ENCODE measurements around the gene KIAA1614. TPM values are rescaled to one million over a fixed set of nuclear protein-coding genes. Genes with fewer than 3 reads are reported as not detected.
"Not testable (repeated sequence)": the region's sequence is repeated elsewhere in the genome, so short reads cannot be mapped to it uniquely, and the experiment has no call there.

Gene KIAA1614
- total RNA-seq, 1 donor from 2014 or later = 8.2 TPM

DNA sequence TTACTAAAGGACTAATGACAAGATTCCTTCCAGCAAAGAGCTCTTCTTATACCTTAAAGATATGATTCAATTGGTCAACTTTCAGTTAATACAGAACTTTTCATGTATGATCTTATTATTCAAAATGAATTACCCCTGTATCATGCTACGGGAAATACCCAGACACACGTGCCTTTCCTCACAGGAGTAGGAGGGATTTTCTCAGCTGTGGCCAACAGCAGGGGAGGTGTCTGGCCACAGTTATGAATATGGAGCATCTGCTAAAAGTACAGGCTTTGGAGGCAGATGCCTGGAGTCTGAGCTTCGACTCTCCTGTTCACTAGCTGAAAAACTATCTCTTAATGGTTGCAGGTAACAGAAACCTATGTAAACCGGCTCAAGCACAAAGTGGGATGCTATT, 53.6 kb downstream of the KIAA1614 start:
- no peaks in the 10 kb centered on the region for H3K27me3 Mint-ChIP-seq (ENCODE audit: low read depth)
- DNase-seq (ENCODE audit: low spot score) = no peak
- peaks cover 18% of the 10 kb centered on the region for H3K36me3 Mint-ChIP-seq (ENCODE audit: low read depth)
- no peak overlapping the region for H3K27ac Mint-ChIP-seq (ENCODE audit: unreplicated experiment)
- peaks cover 5% of the 10 kb centered on the region for H3K4me1 Mint-ChIP-seq (ENCODE audit: low read depth)
- no peak overlapping the region for H3K4me3 Mint-ChIP-seq (ENCODE audit: unreplicated experiment)
- H3K9me3 Mint-ChIP-seq (ENCODE audit: low read depth) = no peaks in the 10 kb centered on the region
- TF ChIP-seq, protein P1, sequence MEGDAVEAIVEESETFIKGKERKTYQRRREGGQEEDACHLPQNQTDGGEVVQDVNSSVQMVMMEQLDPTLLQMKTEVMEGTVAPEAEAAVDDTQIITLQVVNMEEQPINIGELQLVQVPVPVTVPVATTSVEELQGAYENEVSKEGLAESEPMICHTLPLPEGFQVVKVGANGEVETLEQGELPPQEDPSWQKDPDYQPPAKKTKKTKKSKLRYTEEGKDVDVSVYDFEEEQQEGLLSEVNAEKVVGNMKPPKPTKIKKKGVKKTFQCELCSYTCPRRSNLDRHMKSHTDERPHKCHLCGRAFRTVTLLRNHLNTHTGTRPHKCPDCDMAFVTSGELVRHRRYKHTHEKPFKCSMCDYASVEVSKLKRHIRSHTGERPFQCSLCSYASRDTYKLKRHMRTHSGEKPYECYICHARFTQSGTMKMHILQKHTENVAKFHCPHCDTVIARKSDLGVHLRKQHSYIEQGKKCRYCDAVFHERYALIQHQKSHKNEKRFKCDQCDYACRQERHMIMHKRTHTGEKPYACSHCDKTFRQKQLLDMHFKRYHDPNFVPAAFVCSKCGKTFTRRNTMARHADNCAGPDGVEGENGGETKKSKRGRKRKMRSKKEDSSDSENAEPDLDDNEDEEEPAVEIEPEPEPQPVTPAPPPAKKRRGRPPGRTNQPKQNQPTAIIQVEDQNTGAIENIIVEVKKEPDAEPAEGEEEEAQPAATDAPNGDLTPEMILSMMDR (IDR thresholded peaks at IDR 0.05) = no peak

- Mint-ChIP-seq H3K4me3 (ENCODE audit: unreplicated experiment) (no peak overlapping the region), H3K27me3 (ENCODE audit: low read depth) (no peaks in the 10 kb centered on the region), H3K4me1 (ENCODE audit: low read depth) (peaks cover 3% of the 10 kb centered on the region), H3K36me3 (ENCODE audit: low read depth) (peaks cover 22% of the 10 kb centered on the region), H3K9me3 (ENCODE audit: low read depth) (no peaks in the 10 kb centered on the region), H3K27ac (ENCODE audit: unreplicated experiment) (no peak overlapping the region)
- TF ChIP-seq, protein P1 (IDR thresholded peaks at IDR 0.05) = no peak
- DNase-seq (ENCODE audit: low spot score) = no peak
These were observed 54.2 kb downstream of the KIAA1614 start for GRCh38 chr1:180966744-180967536.

GRCh38 chr1:180967558-180967957, 54.9 kb downstream of the KIAA1614 start:
- H3K4me1 Mint-ChIP-seq (ENCODE audit: low read depth) = no peaks in the 10 kb centered on the region
- H3K9me3 Mint-ChIP-seq (ENCODE audit: low read depth) = no peaks in the 10 kb centered on the region
- DNase-seq (ENCODE audit: low spot score) = no peak
- H3K27me3 Mint-ChIP-seq (ENCODE audit: low read depth) = no peaks in the 10 kb centered on the region
- H3K4me3 Mint-ChIP-seq (ENCODE audit: unreplicated experiment) = no peak overlapping the region
- TF ChIP-seq, protein P1 (IDR thresholded peaks at IDR 0.05) = no peak
- H3K27ac Mint-ChIP-seq (ENCODE audit: unreplicated experiment) = no peak overlapping the region
- peaks cover 25% of the 10 kb centered on the region for H3K36me3 Mint-ChIP-seq (ENCODE audit: low read depth)

GRCh38 chr1:180968834-180969233, 56.1 kb downstream of the KIAA1614 start:
- peaks cover 29% of the 10 kb centered on the region for H3K36me3 Mint-ChIP-seq (ENCODE audit: low read depth)
- H3K4me1 Mint-ChIP-seq (ENCODE audit: low read depth) = not testable (repeated sequence)

DNA sequence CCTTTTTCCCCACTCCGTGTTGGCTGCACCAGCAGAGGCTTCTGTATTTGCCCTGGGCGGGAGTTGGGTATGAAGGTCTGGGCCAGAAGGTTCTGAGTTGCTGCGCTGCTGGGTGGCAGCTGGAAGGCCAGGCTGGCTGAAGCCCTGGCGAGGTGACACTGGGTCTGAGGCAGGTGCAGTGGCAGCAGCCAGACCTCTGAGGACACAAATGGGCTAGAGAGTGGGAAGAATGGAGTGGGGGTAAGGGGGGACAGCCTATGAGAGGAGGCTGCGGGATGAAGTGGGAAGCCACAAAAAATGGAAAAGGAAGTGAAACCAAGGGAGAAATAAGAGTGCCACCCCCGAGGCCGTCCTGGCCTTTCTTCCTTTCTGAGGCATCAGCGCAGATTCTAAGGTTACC, 56.7 kb downstream of the KIAA1614 start:
- Mint-ChIP-seq H3K27ac (ENCODE audit: unreplicated experiment) (no peak overlapping the region), H3K27me3 (ENCODE audit: low read depth) (no peaks in the 10 kb centered on the region), H3K36me3 (ENCODE audit: low read depth) (peaks cover 29% of the 10 kb centered on the region), H3K4me1 (ENCODE audit: low read depth) (no peaks in the 10 kb centered on the region), H3K4me3 (ENCODE audit: unreplicated experiment) (no peak overlapping the region), H3K9me3 (ENCODE audit: low read depth) (no peaks in the 10 kb centered on the region)
- no peak for DNase-seq (ENCODE audit: low spot score)
- TF ChIP-seq, protein P1 (IDR thresholded peaks at IDR 0.05) = no peak

More at GRCh38 chr1:180968834-180969233, 56.1 kb downstream of the KIAA1614 start:
- not testable (repeated sequence) for H3K27me3 Mint-ChIP-seq (ENCODE audit: low read depth); H3K9me3 Mint-ChIP-seq (ENCODE audit: low read depth); H3K27ac Mint-ChIP-seq (ENCODE audit: unreplicated experiment); DNase-seq (ENCODE audit: low spot score); H3K4me3 Mint-ChIP-seq (ENCODE audit: unreplicated experiment)
